Thyroid gland (tissue), 4 donors: ENCODE results near the gene RFC1. TPM values are rescaled to one million over a fixed set of nuclear protein-coding genes. Genes with fewer than 3 reads are reported as not detected.
A peak's percentile ranks its signal among the peaks of the same experiment; 100 is the strongest.

ENCODE experiments used
- DNase-seq, 2 donors: peaks; one replicate each; pipeline ENCODE4 v3.0.0-alpha.2; 2019
- H3K27ac ChIP-seq, 3 donors: fragments of 200-600 bp; sonication (generic); 1 replicate in 2 of 3; 2 replicates in 1 of 3; pipeline ENCODE4 v1.5.1; 2016 to 2019; ENCODE audit warnings: mild to moderate bottlenecking in 1 of 3, moderate library complexity in 1 of 3
- H3K27me3 ChIP-seq: fragments of 200-600 bp; sonication (generic); one replicate; pipeline ENCODE4 v1.5.1; 2019
- H3K36me3 ChIP-seq, 2 donors: fragments of 200-600 bp; sonication (generic); one replicate each; pipeline ENCODE4 v1.5.1; 2016 to 2019
- H3K4me1 ChIP-seq, 2 donors: fragments of 200-600 bp; sonication (generic); one replicate each; pipeline ENCODE4 v1.5.1; 2017 to 2019
- H3K4me3 ChIP-seq, 3 donors: fragments of 200-600 bp; sonication (generic); replicated peaks in 1 of 3; 1 replicate in 2 of 3; 2 replicates in 1 of 3; pipeline ENCODE4 v1.5.1; 2016; ENCODE audit warnings: mild to moderate bottlenecking in 1 of 3
- H3K9me3 ChIP-seq: fragments of 200-600 bp; sonication (generic); one replicate; pipeline ENCODE4 v1.5.1; 2017
- CTCF ChIP-seq, 6 experiments: fragments of 200-600 bp in 3 of 6; fragments of 450-650 bp in 3 of 6; sonication (generic) in 3 of 6; IDR thresholded peaks; one replicate each; pipeline ENCODE4 v1.5.1; 2016 to 2019; ENCODE audit warnings: antibody characterized with exemption in 6 of 6, mild to moderate bottlenecking in 2 of 6, inconsistent platforms in 1 of 6, moderate library complexity in 1 of 6
- POLR2A ChIP-seq, 2 donors: fragments of 450-650 bp; IDR thresholded peaks; one replicate each; pipeline ENCODE4 v1.6.1; 2017; ENCODE audit warnings: antibody characterized with exemption in 2 of 2, mild to moderate bottlenecking in 2 of 2, moderate library complexity in 1 of 2
- WGBS, 2 donors: methylation state at CpG; one replicate each; pipeline ENCODE4 v1.1.5; 2017; 5-methylcytosine and 5-hydroxymethylcytosine counted together
- intact Hi-C: fragments of 100-400 bp; cut with DNase I; formaldehyde crosslinking; loops from one replicate; pipeline ENCODE4 v1.15.1; 2023
- total RNA-seq, 4 donors: library from RNA; depleted of rRNA; stranded (reverse); fragments of >200 nt; gene quantifications; one replicate each; pipeline ENCODE4 v1.2.3, GENCODE V29; 2016

Gene RFC1
- total RNA-seq, 4 donors from 2014 or later, result 38.0 to 65.2 (median 46.0) TPM

DNA sequence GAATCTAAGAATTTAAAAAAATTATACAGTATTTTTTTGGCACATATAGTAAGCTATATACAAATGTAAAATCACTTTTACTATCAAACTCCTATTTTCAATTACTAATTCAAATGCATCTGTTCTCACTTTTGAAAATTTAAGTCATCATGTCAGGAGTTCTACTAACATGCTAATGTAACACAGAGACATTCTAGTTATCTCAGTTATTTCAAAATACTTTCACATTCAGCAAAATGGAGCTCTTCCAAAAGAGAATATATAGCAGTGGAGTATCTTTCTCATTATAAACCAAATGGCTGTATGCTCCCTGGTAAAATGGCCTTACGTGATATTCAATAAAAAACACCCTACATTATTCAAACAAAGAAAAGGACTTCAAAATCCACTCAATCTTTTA lies 42.3 kb downstream of the RFC1 start:
- TF ChIP-seq CTCF (IDR thresholded peaks at IDR 0.05) (no peak), POLR2A (IDR thresholded peaks at IDR 0.05) (no peak)
- Histone ChIP-seq H3K4me1 (no peaks in the 10 kb centered on the region), H3K36me3 (peaks cover 0 to 4% of the 10 kb centered on the region in 2 donors), H3K27me3 (no peaks in the 10 kb centered on the region), H3K9me3 (no peaks in the 10 kb centered on the region), H3K27ac (no peak overlapping the region), H3K4me3 (no peak overlapping the region)
- intact Hi-C loops, result no loop called here
- no peak for DNase-seq
- 93 to 100% methylated on average over 1 of the region's 1 CpG for WGBS, 2 donors

DNA sequence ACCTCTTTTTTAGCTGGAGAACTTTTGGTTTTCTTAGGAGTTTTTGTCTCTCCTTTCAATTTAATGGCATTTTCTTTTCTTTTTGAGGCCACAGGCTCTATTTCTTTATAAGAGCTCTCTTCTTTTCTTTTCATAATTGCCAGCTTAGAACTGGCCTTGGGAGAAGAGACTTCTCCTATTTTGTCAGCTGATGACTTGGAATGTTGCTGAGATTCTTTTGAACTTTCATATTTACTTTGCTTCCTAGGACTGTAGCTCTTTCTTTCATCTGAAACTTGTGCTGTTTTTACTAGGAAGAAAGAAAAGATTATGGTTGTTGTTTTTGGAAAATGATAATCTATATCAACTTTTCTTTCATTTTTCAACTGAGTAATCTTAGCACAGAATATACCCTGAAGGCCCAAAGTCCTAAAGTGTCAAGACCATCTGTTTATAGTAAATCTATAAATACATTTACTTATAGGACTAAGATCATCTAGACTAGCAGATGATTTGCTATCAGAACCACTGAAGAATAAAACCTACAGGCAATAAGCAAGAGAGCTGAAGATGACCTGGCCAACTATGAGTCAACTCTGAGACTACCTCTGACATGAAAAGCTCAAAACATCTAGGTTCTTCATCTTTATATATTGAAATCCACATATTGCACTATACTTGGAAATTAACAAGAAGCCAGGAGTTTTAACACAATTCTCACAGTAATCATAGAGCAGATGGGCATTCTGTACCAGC lies 45.6 kb downstream of the RFC1 start:
- peaks cover 4 to 10% of the 10 kb centered on the region in 2 donors for H3K36me3 ChIP-seq
- H3K27me3 ChIP-seq, result no peaks in the 10 kb centered on the region
- intact Hi-C loops, result no loop called here
- H3K4me1 ChIP-seq, result no peaks in the 10 kb centered on the region
- no peaks in the 10 kb centered on the region for H3K9me3 ChIP-seq
- TF ChIP-seq POLR2A (IDR thresholded peaks at IDR 0.05) (no peak), CTCF (IDR thresholded peaks at IDR 0.05) (no peak)
- no peak overlapping the region for H3K4me3 ChIP-seq
- DNase-seq, result no peak
- no peak overlapping the region for H3K27ac ChIP-seq

GRCh38 chr4:39319676-39320075 lies 46.5 kb downstream of the RFC1 start:
- no peaks in the 10 kb centered on the region for H3K9me3 ChIP-seq
- DNase-seq, result no peak
- H3K36me3 ChIP-seq, result peaks cover 4 to 10% of the 10 kb centered on the region in 2 donors
- H3K27ac ChIP-seq, result no peak overlapping the region
- TF ChIP-seq CTCF (IDR thresholded peaks at IDR 0.05) (no peak), POLR2A (IDR thresholded peaks at IDR 0.05) (no peak)
- WGBS, 2 donors, result 92 to 95% methylated on average over 4 of the region's 4 CpGs
- no peak overlapping the region for H3K4me3 ChIP-seq
- intact Hi-C loops, result no loop called here
- no peaks in the 10 kb centered on the region for H3K4me1 ChIP-seq
- no peaks in the 10 kb centered on the region for H3K27me3 ChIP-seq

- 45 to 55% methylated on average over 4 of the region's 4 CpGs for WGBS, 2 donors
- Histone ChIP-seq H3K4me1 (no peaks in the 10 kb centered on the region), H3K4me3 (no peak overlapping the region), H3K36me3 (peaks cover 14 to 24% of the 10 kb centered on the region in 2 donors), H3K9me3 (no peaks in the 10 kb centered on the region), H3K27ac (peak overlapping the region in 1 of 3 donors; percentile 30), H3K27me3 (no peaks in the 10 kb centered on the region)
- DNase-seq, result no peak
- intact Hi-C loops, result no loop called here
- TF ChIP-seq CTCF (IDR thresholded peaks at IDR 0.05) (no peak), POLR2A (IDR thresholded peaks at IDR 0.05) (no peak)
These were observed 53.3 kb downstream of the RFC1 start for GRCh38 chr4:39312816-39313215.

DNA sequence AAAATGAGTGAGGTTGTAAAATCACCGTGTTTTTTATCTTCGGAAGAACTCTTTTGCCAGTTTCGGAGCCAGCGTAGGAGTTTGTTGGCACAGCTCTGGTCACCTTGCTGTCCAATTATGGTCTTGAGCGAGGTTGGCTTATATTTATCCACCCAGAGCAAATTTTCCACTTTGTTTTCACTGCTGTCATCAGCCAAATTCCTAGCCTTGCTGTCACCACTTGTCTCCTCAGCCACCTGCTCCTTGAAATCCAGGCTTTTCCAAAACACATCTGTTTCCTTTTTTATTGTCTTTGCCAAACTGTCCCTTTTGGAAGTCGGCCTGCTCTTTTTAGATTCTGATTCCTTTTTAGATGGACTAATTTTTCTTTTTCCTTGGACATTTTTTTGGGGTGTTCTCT lies 57.6 kb downstream of the RFC1 start:
- H3K27me3 ChIP-seq, result no peaks in the 10 kb centered on the region
- H3K36me3 ChIP-seq, result peaks cover 15 to 17% of the 10 kb centered on the region in 2 donors
- intact Hi-C loops, result no loop called here
- H3K27ac ChIP-seq, result peak overlapping the region in 1 of 3 donors; percentile 56
- H3K9me3 ChIP-seq, result no peaks in the 10 kb centered on the region
- no peaks in the 10 kb centered on the region for H3K4me1 ChIP-seq
- TF ChIP-seq CTCF (IDR thresholded peaks at IDR 0.05) (no peak), POLR2A (IDR thresholded peaks at IDR 0.05) (no peak)
- DNase-seq, result peak in 1 of 2 donors; percentile 5
- H3K4me3 ChIP-seq, result no peak overlapping the region
- 79 to 82% methylated on average over 6 of the region's 6 CpGs for WGBS, 2 donors
